ENCODE data around the gene TMEM151A.
"Not testable (repeated sequence)": the region's sequence is repeated elsewhere in the genome, so short reads cannot be mapped to it uniquely, and the experiment has no call there.

Gene TMEM151A

DNA sequence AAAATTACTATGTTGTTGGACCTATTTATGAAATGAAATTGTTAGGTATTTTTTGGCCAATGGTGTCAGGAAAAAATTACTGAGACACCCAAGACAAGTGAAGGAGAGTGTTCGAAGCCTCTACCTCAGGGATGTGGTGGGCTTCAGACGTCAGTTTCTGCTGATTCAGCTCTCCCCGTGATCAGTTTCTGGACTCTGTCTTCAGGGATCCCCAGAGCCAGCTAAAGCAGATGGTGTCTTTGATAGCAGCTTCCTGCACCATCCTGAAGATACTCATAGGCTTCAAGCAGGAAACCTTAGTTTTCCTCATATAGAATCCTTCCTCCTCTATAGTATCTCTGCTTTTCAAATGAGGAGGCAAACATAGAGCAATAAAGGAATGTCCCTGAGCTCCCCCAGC is 17.8 kb downstream of the TMEM151A start:
- ATAC-seq: no peak
- DNase-seq: no peak

DNA sequence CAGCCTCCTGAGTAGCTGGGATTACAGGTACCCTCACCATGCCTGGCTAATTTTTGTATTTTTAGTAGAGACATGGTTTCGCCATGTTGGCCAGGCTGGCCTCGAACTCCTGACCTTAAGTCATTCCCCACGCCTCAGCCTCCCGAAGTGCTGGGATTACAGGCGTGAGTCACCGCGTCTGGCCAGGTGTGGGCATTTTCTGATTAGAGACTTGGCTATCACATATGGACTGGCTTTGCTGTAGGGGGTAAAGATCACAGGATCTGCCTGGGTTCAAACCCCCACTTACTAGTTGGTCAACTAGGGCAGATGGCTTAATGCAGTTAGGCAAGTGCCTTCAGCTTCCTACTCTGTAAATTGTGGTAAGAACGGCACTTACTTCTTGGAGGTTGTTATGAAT is 18.6 kb downstream of the TMEM151A start:
- ATAC-seq: no peak
- DNase-seq: no peak

DNA sequence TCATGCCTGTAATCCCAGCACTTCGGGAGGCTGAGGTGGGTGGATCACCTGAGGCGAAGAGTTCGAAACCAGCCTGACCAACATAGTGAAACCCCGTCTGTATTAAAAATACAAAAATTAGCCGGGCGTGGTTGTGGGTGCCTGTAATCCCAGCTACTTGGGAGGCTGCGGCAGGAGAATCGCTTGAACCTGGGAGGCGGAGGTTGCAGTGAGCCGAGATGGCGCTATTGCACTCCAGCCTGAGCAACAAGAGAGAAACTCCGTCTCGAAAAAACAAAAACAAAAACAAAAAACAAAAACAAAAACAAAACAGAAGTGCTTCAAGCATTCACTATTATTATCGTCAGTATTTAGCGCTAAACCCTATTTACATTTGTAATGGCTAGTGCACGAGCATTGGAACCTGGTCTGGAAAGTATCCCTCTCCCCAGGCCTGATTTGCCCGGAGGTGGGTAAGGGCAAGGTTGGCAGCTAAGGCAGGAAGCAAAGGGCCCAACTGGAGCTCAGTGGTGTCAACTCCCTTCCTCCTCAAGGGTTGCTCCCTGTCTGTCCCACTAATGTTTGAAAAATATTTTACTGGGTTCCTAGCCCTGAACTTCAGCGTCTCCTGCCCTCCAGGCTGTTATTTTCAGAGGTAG is 19.2 kb downstream of the TMEM151A start:
- DNase-seq: not testable (repeated sequence)

DNA sequence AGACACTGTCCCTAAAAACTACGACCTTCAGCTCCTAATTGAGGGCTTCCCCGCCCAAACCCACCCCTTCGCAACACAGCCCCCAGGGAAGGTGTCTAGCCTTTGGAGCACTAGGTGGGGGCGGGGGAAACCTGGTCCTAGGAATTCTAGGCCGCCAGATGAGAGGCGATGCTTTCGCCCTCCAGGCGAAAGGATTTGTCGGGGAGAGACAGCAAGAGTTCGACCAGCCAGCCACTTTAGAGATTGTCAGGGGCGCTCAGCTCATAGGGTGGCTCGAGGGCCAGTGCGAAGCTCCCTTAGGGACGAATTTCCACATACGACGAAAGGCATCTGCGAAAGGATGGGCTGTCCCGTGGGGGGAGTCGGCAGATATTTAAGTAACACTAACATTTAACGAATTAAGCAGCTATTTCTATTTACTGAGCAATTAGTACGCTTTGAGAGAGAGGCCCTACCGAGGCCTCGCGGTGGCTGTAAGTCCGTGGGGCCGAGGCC is 19.8 kb downstream of the TMEM151A start:
- no peak for DNase-seq
- no peak for ATAC-seq

More for the DNA sequence above, 19.2 kb downstream of the TMEM151A start:
- not testable (repeated sequence) for ATAC-seq

DNA sequence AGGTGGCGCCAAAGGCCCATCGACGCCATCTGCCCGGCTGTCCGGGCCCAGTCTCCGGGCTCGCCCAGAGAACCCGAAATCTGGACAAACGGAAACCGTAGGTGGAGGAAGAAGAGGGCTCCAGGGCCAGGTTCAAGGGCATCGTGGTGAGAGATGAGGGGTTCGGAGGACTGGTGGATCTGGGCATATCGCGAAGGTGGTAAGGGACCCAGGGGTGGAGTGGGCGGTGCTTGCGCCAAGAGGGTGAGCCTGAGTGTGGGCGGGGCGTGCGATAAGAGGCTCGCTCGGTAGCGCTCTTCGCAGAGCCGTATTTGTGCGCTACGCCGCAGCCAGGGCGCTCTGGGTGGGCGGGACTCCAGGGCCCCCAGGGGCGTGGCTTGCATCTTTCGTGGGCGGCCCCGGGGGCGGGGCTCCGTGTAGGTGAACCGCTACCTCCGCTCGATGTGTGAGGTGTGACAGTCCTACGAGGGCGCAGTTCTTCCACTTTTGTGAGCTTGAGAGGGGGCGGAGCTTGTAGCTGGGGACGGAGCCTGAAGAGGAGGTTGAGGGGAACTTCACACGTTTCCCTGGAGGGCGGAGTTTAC is 20.4 kb downstream of the TMEM151A start:
- peak; percentile 63 for ATAC-seq
- DNase-seq: peak; percentile 93

DNA sequence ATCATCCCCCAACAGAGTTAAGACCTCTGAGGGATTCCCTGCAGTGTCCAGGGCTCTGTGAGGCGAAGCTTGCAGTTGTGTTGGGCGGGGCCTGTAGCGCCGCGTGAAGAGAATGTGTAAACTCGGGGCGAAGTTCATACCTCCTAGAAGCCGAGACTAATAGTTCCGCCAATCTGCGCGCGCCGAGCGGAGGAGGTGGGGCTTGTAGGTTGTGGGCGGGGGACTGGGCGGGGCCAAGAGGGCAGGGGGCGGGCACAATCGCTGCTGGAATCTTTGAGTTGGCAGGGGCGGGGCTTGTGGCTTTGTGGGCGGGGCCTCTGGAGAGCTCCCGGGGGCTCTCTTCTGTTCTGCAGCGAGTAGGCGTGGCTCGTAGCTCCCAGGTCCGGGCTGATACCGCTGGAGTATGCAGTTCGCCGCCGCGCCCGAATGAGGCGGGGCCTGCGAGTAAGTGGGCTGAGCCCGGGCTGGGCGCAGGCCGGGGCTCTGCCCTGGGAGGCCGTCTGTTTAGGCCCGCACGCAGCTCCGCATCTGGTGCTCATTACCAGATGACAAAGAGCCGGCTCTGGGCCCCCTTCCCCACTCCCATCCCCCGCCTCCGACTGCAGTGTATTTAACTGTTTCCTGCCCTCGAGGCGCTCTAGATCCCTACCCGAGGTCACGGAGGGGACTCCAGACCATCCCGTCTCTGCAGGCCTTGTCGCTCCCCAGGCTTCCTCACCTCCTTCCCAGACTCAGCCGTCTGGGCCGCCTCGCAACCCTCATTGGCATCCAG is 21.0 kb downstream of the TMEM151A start:
- peak; percentile 98 for DNase-seq
- peak; percentile 80 for ATAC-seq

DNA sequence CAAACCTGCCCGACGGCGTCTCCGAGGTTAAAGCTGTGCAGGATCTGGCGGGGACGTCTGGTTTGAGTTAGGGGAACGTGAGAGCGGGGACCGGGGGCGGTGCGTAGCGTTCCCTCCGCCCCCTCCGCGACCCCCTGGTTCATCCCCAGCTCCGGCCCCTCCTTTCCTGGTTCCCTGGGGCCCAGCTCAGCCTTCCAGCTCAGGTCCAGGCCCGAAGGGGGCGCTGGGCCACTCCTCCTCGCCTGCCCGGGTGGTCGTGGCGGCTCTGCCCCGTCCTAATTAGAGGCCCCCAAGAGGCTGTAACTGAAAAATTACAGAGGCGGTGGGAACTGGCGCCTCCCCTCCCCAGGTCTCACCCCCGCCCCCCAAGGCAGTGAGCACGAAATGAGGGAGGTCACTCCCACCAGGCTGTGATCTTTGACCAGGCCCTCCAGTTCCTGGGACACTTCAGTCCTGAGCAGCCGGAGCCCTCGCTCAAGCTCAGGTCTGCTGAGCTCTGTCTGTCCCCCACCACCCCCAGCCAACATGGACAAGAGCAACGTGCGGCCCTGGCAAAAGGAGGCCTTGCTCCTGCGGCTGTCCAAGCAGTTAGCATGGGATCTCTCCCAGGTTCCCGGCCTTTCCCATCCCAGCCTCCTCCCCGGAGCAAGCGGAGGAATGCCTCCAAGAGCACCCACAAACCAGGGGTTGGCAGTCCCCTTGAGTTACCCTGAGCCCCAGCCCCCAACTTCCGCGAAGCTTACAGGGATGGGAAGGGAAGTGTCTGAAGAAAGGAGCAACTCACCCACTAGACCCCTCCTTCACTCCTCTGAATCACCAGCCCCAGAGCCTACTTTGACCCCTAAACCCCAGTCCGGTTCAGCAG is 21.9 kb downstream of the TMEM151A start:
- ATAC-seq (no peak), DNase-seq (peak; percentile 38)

DNA sequence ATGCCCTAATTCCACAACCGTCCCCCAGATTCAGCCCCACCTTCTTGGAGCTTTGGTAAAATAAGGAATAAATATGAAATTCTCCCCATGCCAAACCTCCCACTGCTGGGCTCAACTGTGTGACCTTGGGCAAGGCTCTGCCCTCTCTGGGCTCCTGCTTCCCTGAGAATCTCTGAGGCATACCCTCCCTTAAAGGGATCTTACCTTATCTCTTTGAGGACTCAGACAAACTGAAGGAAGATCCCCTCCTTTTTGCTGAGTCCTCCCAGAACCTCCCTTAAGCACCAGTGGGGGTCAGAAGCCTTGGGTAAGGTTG is 22.4 kb downstream of the TMEM151A start:
- ATAC-seq (no peak), DNase-seq (no peak)

DNA sequence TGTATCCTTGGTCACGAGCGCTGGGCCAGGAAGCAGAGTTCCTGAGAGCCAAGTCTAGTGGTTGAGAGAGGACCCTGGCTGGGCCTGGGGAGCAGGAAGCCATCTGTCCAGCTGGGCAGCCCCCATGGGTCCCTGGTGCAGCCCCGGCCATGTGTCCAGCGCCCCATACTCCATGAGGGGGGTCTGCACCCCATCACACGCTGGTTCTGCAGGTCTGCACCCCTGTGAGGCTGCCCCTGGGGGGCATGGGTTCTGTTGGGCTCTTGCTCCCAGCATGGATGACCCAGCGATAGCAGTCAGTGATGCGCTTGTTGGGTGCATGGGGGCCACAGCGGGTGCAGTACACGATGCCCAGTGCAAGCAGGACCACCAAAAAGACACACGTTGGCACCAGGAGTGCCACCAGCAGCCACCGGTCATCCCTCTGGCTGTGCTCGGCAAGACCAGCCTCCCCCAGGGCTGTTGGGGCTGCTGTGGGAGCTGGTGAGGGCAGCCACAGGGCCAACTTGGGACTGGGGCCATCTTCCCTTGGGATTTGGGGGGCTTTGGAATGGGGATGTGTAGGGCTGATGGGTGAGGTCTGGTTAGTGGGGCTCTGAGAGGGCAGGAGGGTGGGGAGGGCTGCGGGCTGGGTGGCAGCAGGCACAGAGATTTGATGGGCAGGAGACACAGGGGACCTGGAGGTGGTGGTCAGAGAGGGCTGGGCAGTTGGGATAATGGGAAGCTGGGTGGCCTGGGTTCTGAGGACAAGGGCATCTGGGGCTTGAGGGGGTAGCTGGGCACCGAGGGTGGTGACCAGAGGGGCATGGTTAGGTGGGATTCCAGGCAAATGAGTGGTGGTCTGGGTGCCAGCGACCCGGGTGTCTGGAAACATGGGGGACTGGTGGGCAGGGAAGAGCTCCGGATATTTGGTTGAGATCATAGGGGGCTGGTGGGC is 23.1 kb downstream of the TMEM151A start:
- ATAC-seq (no peak), DNase-seq (no peak)

DNA sequence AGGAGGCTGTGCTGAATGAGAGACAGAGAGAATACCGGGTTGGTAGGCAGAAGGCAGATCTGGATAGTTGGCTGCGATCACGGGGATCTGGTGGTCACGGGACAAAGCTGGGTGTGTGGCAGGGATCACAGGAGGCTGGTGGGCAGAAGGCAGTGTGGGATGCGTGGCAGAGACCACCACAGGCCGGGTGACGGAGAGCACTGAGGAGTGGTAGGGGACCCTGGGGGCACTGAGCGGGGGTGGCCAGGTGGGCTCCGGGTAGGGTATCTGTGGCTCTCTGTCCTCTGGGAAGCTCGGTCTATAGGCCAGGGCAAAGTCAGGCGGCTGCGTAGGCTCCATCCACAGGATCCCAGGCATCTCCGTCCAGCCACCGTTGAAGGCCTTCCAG is 23.8 kb downstream of the TMEM151A start:
- DNase-seq (no peak), ATAC-seq (no peak)

DNA sequence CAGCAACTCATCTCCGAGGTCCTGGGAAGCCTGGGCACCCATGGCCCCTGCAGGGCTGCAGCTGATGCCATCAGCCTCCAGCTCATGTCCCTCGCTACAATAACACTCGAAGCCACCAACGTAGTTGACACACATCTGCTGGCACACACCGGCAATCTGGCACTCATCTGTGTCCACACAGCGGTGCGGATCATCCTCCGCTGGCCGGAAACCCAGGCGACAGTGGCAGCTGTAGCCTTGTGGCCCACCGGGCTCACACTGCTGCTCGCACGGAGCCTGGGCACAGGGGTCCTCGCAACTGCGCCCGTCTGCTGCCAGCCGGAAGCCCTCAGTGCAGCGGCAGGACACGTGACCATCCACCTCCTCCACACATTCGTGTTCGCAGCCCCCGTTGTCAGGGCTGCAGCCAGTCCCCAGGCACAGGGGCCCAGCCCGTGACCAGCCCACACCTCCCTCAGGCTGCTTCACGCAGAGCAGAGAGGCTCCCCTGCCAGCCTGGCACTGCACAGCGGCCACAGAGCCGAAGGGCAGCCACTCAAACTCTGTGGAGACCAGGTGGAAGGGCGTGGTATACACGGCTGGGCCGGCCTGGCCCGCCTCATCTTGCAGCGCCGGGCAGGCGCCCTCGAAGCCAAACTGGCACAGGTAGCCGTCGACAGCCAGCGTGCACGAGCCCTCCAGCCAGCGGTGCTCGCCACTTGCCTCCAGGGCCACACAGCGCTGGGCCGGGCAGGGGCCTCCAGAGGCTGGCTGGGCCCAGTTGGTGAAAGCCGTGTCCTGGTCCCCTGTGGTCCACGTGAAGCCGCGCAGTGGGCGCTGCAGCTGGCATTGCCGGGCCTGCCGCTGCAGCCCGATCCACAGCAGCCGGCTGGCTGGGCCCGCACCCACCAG is 24.5 kb downstream of the TMEM151A start:
- peak; percentile 52 for DNase-seq
- ATAC-seq: no peak

DNA sequence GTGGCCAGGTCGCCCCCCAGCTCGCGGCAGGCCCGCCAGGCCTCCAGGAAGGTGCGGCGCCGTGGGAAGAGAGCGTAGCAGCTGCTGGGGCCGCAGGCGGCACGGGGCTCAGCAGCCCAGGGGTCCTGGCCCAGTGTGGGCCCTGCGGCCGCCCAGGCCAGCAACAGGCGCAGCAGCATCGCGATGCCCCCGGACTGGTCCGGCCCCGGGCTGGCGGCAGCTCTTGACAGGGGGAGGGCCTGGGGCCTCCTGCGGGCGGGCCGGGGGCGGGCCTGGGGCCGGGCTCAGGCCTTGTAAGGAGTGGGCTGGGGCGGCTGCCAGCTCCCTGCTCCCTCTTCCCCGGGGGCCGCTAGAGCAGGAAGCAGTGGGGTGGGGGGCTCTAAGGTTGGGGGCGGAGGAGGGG is 25.2 kb downstream of the TMEM151A start, which contains the start of gene CD248:
Gene CD248, minus strand, starts transcription at position 196 of the 403 bp plus-strand sequence. Its CDS starts 17 bp downstream, at position 179.
- DNase-seq (no peak), ATAC-seq (no peak)

DNA sequence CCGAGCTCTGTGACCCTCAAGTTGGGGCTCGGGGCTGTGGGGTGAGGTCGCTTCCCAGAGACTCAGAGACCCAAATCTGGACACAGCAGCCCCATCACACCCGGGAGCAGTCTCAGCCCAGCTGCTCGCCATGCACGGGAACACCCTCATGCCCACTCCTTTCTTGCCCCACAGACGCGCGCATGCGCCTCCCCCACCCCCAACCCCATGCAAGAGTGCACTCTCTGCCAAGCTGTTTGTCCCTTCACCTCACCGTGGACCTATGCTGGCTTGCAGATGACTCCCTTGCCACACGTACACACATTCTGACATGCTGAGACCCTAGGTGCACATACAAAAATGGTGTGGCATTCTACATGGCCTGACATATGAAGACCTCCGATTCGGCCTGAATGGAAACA is 25.6 kb downstream of the TMEM151A start:
- ATAC-seq (peak; percentile 4), DNase-seq (peak; percentile 73)

DNA sequence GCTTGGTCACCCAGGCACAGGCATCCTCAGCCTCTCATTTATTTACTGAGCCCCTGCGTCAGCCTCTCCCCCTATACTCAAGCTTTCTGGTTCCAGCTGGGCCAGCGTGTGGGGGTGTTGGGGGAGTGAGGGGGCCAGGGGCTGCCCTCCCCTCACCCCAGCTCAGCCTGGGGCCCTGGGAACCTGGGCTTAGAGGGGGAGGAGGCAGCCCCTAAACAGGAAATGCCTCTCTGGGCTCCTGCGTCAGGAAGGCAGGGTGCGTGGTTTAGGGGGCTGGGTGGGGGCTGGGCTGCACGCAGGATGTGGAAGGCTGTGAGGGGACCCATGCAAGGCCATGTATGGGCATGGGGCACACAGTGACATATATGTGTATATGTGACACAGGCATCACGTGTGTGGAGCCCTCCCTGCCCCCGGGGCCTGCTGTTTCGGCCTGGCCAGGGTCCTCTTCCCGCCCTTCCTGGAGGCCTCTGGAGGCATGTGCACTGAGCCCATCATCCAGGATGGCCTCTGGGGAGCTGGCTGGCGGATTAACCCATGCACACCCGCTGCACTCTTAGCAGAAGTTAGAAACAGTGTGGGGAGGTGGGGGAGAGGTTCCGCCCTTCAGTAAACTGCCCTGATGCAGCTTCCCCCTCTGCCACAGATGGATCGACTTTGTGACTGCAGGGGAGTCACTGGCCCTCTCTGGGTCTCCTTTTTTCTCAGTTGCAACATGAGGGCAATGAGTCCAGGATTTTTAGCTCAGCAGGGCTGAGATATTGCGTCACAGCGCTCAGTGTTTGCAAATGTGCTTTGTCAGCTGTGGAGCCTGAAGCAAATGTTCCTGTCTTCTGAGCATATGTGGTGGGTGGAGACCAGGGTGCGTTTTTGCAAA is 26.3 kb downstream of the TMEM151A start:
- DNase-seq (peak; percentile 77), ATAC-seq (peak; percentile 65)

DNA sequence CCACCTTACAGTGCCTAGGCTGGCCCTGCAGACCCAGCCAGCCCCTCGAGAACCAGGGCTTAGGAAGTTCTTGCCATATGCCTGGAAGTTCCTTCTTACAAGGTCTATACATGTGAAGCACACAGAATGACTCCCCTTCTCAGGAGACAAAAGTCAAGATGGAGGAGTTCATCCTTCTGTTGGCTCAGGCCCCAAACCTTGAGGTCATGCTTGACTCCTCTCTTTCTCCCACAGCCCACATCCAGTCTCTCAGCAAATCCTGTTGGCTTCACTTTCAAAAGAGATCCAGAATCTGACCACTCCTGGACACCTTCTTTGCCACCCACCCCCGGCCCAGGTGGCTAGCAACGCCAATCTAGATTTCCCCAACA is 26.9 kb downstream of the TMEM151A start:
- DNase-seq (no peak), ATAC-seq (no peak)

DNA sequence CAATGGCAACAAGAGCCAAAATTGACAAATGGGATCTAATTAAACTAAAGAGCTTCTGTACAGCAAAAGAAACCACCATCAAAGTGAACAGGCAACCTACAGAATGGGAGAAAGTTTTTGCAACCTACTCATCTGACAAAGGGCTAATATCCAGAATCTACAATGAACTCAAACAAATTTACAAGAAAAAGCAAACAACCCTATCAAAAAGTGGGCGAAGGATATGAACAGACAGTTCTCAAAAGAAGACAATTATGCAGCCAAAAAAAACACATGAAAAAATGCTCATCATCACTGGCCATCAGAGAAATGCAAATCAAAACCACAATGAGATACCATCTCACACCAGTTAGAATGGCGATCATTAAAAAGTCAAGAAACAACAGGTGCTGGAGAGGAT is 28.6 kb downstream of the TMEM151A start:
- DNase-seq, ATAC-seq: not testable (repeated sequence)

DNA sequence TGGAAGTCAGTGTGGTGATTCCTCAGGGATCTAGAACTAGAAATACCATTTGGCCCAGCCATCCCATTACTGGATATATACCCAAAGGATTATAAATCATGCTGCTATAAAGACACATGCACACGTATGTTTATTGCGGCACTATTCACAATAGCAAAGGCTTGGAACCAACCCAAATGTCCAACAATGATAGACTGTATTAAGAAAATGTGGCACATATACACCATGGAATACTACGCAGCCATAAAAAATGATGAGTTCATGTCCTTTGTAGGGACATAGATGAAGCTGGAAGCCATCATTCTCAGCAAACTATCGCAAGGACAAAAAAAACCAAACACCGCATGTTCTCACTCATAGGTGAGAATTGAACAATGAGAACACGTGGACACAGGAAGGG is 29.1 kb downstream of the TMEM151A start:
- not testable (repeated sequence) for ATAC-seq, DNase-seq

DNA sequence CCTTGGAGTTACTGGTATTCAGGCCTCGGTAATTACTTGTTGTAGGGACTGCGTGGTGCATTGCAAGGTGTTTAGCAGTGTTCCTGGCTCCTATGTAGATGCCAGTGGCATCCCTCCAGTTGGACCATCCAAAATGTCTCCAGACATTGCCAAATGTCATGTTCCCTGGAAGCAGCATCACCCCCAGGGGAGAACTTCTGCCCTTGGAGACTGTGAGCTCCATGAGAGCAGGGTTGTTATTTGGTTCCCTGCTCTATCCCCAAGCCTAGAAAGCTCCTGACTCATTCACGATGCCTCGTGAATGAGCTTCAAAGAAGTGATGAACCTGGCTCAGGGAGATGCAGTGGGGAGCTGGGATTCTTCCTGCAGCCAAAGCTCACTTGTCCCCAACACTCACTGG is 29.9 kb downstream of the TMEM151A start:
- ATAC-seq: no peak
- no peak for DNase-seq

Measured in stimulated activated naive CD8-positive, alpha-beta T cell treated with anti-CD3 and anti-CD28 coated beads, Interleukin-15, Interleukin-2, amounts not matched to agents 100 U/mL and 50 U/mL, for 24 hours (primary cell).